KOPT-K1 (cell line): Measurements from ENCODE around the gene CTAGE6.
"Not testable (repeated sequence)": the region's sequence is repeated elsewhere in the genome, so short reads cannot be mapped to it uniquely, and the experiment has no call there.

Experiments used
- H3K27ac ChIP-seq: fragments of 200-600 bp; sonication (generic); 2 replicates; pipeline ENCODE4 v1.5.1; 2016; ENCODE audit warnings: antibody characterized with exemption, mild to moderate bottlenecking, low read depth, low read length; ENCODE audit not compliant: poor library complexity, severe bottlenecking
- H3K36me3 ChIP-seq: fragments of 200-600 bp; sonication (generic); 2 replicates; pipeline ENCODE4 v1.5.1; 2017; ENCODE audit warnings: antibody characterized with exemption, mild to moderate bottlenecking, low read length, moderate library complexity; ENCODE audit not compliant: insufficient read depth
- H3K9me3 ChIP-seq: fragments of 200-600 bp; sonication (generic); 2 replicates; pipeline ENCODE4 v1.5.1; 2017; ENCODE audit warnings: antibody characterized with exemption, low read length, mild to moderate bottlenecking; ENCODE audit not compliant: insufficient read depth, poor library complexity, severe bottlenecking

The CTAGE6 gene

GRCh38 chr7:143757596-143757995 is at the start of gene CTAGE6:
Gene CTAGE6 (minus strand): TSS chr7:143757696. CDS start chr7:143757658, 38 bp downstream.
- H3K36me3 ChIP-seq, H3K9me3 ChIP-seq, H3K27ac ChIP-seq: not testable (repeated sequence)

GRCh38 chr7:143806664-143807071 is 49.2 kb upstream of the CTAGE6 start:
- not testable (repeated sequence) for H3K36me3 ChIP-seq, H3K27ac ChIP-seq, H3K9me3 ChIP-seq

GRCh38 chr7:143797896-143798290 is 40.4 kb upstream of the CTAGE6 start:
- H3K36me3 ChIP-seq, H3K9me3 ChIP-seq, H3K27ac ChIP-seq: not testable (repeated sequence)

- H3K27ac ChIP-seq, H3K9me3 ChIP-seq, H3K36me3 ChIP-seq: not testable (repeated sequence)
Measured at GRCh38 chr7:143797119-143797895, 39.8 kb upstream of the CTAGE6 start.

GRCh38 chr7:143795653-143796052 is 38.2 kb upstream of the CTAGE6 start:
- H3K27ac ChIP-seq, H3K36me3 ChIP-seq: not testable (repeated sequence)

GRCh38 chr7:143792633-143793032 is 35.1 kb upstream of the CTAGE6 start:
- H3K27ac ChIP-seq, H3K36me3 ChIP-seq, H3K9me3 ChIP-seq: not testable (repeated sequence)

More at GRCh38 chr7:143795653-143796052, 38.2 kb upstream of the CTAGE6 start:
- not testable (repeated sequence) for H3K9me3 ChIP-seq

- H3K9me3 ChIP-seq, H3K36me3 ChIP-seq: not testable (repeated sequence)
Measured at GRCh38 chr7:143785415-143786182, 28.1 kb upstream of the CTAGE6 start.

GRCh38 chr7:143779591-143779990 is 22.1 kb upstream of the CTAGE6 start:
- H3K27ac ChIP-seq, H3K36me3 ChIP-seq, H3K9me3 ChIP-seq: not testable (repeated sequence)

More at GRCh38 chr7:143785415-143786182, 28.1 kb upstream of the CTAGE6 start:
- not testable (repeated sequence) for H3K27ac ChIP-seq

GRCh38 chr7:143772738-143773468 is 15.4 kb upstream of the CTAGE6 start:
- H3K9me3 ChIP-seq: not testable (repeated sequence)

GRCh38 chr7:143767531-143767930 is 10.0 kb upstream of the CTAGE6 start:
- H3K27ac ChIP-seq, H3K9me3 ChIP-seq, H3K36me3 ChIP-seq: not testable (repeated sequence)

More at GRCh38 chr7:143772738-143773468, 15.4 kb upstream of the CTAGE6 start:
- H3K27ac ChIP-seq, H3K36me3 ChIP-seq: not testable (repeated sequence)

- H3K27ac ChIP-seq, H3K9me3 ChIP-seq, H3K36me3 ChIP-seq: not testable (repeated sequence)
Measured at GRCh38 chr7:143765678-143766077, 8.2 kb upstream of the CTAGE6 start.

GRCh38 chr7:143763065-143763464 is 5.6 kb upstream of the CTAGE6 start:
- H3K9me3 ChIP-seq, H3K27ac ChIP-seq, H3K36me3 ChIP-seq: not testable (repeated sequence)

GRCh38 chr7:143745340-143745739 is 12.2 kb downstream of the CTAGE6 start:
- not testable (repeated sequence) for H3K9me3 ChIP-seq, H3K27ac ChIP-seq, H3K36me3 ChIP-seq

GRCh38 chr7:143737037-143737819 is 20.3 kb downstream of the CTAGE6 start:
- H3K27ac ChIP-seq, H3K9me3 ChIP-seq, H3K36me3 ChIP-seq: not testable (repeated sequence)

GRCh38 chr7:143735962-143736361 is 21.5 kb downstream of the CTAGE6 start:
- H3K36me3 ChIP-seq: no peaks in the 10 kb centered on the region
- no peak overlapping the region for H3K27ac ChIP-seq
- H3K9me3 ChIP-seq: no peaks in the 10 kb centered on the region
